GM21526 (cell line): ENCODE data around the gene VNN1.

Experiments
- ATAC-seq: cut with Tn5 transposase; IDR thresholded peaks from one replicate; pipeline ENCODE4 v1.9.1; 2021; ENCODE audit warnings: moderate library complexity; ENCODE audit not compliant: unreplicated experiment, low FRiP score

The VNN1 gene, protein sequence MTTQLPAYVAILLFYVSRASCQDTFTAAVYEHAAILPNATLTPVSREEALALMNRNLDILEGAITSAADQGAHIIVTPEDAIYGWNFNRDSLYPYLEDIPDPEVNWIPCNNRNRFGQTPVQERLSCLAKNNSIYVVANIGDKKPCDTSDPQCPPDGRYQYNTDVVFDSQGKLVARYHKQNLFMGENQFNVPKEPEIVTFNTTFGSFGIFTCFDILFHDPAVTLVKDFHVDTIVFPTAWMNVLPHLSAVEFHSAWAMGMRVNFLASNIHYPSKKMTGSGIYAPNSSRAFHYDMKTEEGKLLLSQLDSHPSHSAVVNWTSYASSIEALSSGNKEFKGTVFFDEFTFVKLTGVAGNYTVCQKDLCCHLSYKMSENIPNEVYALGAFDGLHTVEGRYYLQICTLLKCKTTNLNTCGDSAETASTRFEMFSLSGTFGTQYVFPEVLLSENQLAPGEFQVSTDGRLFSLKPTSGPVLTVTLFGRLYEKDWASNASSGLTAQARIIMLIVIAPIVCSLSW

DNA sequence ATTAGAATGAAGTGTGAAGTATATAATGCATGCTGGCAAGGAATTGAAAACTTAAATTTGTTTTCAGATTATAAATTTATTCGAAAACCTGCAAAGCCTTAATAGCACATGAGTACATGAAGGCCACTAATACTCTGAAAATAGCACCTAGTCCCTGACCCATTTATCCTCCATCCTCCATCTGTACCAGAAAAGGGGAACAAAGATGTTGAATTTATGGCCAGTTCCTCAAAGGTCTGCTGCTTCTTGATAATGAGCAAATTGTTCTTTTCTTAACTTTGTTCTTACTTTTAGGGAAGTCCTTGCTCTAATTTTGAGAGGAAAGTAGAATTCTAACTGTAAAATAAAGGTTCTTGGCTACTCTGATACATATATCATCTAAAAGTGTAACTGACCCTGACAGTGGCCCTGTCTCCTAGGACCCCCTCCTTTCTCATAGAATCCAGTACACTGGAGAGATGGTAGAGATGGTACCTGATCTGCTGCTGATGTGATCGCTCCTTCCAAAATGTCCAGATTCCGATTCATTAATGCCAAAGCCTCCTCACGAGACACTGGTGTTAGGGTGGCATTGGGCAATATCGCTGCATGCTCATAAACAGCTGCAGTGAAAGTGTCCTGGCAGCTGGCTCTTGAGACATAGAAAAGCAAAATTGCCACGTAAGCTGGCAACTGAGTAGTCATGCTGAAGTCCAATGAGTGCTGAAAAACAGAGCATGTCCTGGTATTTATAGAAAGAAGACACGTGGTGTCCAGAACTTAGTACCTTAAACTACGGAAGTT lies at the start of gene VNN1:
TSS of gene VNN1 (minus strand) at position 704 of the 783 bp plus-strand sequence. CDS start at position 684, 20 bp downstream.
- no peak for ATAC-seq

DNA sequence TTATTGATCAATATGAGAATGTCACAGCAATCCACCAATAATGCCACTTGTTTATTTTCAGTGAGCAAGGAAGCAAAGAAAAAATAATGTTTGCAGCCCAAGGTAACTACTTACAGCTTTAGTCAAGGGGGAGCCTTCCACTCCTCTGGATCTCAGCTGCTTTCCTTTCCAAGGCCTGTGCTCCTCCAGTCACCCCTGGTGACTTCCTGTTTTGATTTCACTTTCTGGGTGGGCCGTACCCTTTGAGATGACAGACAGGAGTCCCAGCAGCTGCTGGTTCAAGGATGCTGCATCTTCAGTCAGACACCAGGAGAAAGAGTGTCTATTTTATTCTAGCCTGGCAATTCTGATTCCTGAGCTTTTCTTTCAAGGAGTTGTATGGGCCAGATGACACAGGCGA lies 49.4 kb upstream of the VNN1 start:
- ATAC-seq = peak; percentile 88

DNA sequence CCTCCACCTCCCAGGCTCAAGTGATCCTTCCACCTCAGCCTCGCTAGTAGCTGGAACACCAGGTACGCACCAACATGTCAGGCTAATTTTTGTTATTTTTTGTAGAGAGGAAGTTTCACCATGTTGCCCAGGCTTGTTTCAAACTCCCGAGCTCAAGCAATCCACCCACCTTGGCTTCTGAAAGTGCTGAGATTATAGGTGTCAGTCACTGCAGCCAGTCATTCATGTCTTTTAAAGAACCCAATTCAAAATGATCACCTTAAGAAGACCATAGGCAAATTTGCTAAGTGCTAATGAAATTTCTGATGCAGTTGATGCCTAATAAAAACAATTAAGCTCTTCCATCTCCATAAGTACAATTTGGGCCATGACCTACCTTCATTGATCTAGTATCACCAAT lies 46.4 kb upstream of the VNN1 start:
- peak; percentile 60 for ATAC-seq

DNA sequence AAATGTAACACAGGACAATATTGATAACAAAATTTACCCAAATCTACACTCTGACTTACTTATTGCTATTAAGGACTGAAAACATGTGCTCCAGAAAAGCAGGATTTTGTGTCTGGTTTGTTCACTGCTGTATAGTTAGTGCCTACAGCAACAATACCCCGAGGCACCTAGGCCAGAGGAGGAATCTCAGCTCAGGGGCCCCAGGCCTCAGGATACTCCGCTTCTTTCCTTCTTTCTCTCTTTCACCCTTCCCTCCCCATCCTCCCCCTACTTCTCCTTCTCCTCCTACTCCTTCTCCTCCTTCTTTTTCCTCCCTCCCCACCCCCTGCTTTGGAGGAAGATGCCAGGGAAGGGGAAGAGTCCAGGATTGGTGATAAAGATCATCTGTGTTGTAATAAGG lies 44.8 kb upstream of the VNN1 start:
- no peak for ATAC-seq

DNA sequence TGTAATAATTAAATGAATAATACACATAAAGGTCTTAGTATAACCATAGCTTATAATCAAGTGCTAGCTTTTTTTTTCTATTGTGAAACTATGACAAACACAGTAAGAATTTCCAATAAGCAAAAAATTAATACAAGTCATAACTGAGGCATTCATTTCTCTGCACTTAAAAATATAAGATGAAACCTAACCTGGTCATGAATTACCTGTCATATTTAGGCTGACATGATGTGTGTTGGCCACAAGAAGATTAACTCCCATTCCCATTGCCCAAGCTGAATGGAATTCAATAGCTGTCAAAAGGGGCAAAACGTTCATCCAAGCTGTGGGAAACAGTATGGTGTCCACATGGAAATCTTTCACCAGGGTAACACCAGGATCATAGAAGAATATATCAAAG lies 38.4 kb upstream of the VNN1 start:
- ATAC-seq = no peak

DNA sequence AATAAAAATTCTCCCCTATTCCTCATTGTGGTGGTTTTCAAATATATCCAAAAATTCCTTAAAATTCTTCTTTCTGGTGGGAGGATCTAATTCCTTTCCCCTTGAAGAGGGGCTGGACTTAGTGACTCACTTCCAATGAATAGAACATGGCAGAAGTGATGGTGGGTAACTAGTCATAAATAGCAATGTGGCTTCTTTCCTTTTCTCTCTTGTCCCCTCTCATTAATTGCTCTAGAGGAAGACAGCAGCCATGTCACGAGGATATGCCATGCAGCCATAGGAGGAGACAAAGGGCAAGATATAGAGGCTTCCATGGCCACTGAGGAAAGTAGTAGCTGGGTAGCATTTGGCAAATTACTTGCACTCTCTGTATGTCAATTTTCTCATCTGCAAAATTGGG lies 38.0 kb upstream of the VNN1 start:
- no peak for ATAC-seq

DNA sequence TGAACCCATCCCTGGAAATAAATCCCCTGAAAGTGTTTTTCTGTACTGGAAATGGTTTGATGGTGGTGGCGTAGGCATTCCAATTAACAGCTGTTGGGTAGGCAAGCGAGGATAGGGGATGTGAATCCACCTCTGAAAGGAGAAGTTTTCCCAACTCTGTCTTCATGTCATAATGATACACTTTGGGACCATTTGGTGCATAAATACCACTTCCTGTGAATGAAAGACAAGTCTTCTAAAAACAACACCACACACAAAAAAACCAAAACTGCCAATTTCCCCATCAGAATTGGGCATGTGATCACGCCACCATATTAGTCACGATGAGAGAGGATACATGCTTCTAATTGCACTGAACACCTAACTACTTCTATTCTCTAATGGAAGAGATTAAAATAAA lies 37.5 kb upstream of the VNN1 start:
- ATAC-seq = peak; percentile 30

DNA sequence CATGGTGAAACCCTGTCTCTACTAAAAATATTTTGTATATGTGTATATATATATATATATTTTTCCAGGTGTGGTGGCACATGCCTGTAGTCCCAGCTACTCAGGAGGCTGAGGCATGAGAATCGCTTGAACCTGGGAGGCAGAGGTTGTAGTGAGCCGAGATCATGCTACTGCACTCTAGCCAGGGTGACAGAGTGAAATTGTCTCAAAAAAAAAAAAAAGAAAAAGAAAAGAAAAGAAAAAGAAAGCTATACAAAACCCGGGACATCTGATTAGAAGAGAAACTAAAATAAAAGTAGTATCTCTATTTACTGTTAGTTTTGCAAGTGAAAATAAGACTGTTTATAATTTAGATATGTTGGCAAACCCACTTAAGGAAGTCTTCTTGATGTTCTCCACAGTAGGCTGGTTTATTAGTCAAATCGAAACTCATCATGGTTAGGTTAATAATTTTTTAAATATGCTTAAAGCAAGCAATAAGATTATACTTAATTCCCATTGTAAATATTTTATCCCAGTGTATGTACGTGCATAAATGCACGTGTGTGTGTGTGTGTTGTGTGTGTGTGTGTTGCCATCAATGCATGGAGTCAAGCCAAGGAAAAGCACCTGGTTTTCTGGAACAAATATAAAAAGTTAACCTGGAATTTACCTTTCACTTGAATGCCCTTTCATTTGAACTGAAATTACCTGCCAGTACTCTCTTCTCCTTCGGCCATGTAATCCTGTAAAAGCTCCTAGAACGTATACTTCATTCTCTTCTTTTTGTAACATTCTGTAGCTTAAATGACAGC lies 36.8 kb upstream of the VNN1 start:
- peak; percentile 77 for ATAC-seq

DNA sequence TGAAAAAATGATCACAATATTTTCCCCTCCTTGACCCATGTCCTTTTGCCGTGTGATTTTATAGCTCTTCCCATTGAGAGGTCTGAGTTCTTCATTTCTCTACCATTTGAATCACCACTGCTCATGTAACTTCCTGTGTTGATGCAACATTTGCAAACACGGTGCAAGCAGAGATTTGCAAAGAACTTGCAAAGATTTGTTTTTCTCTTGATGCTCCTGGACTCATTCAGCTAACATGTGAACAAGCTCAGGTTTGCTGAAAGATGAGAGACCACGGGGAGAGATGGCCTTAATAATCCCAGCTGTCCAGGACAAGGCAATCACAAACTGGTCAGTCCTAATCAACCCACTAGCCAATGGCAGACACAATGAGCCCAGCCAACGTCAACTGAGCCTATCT lies 35.3 kb upstream of the VNN1 start:
- ATAC-seq = no peak

DNA sequence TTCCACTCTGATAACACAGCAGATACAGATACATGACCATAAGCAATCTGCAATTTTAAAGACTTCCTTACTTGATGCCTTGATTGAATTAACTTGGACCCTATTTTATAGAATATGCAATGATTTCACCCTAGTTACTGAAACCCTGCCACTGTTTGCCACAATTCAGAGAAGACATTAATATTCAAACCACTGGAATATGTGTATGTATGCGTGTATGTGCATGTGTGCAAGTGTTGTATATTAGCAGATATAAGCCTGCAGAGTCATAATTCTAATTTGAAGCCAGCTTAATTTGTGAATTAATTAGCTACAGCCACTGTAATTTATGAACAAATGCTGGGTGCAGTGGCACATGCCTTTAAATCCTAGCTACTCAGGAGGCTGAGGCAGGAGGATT lies 34.6 kb upstream of the VNN1 start:
- ATAC-seq = no peak

DNA sequence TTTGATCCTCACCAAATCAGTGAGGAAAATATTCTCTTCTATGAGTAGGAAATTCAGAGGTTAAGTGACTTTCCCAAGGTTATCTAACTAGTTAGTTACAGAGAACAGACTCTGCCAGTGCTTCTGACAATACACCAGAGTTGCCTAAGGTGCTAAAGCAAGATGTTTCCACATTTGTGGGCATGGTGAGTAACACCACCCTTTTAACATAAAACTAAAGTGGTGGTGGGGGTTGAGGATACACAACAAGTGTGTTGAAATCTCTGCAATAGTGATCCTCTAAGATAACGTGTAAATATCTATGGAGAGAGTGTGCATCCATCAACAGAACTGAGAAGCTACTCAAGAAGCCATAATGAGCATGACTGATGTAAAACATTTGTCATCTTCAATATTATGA lies 32.2 kb upstream of the VNN1 start:
- ATAC-seq = no peak

DNA sequence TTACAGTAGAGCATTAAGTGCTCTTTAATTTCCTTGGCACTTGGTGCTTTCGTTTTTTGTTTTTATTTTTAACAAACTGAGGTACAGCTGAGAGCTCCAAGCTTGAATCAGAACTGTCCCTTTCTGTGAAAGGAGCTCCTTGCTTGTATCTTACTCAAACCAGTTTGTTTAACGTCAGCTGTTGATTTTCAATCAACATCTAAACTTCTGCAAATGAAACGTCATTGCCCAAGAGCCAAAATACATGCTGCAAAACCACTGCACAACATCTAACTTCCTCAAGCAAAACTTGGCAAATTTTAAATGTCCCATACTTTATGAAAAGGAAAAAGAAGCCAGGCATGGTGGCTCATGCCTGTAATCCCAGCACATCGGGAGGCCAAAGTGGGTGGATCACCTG lies 28.6 kb upstream of the VNN1 start:
- ATAC-seq = no peak

DNA sequence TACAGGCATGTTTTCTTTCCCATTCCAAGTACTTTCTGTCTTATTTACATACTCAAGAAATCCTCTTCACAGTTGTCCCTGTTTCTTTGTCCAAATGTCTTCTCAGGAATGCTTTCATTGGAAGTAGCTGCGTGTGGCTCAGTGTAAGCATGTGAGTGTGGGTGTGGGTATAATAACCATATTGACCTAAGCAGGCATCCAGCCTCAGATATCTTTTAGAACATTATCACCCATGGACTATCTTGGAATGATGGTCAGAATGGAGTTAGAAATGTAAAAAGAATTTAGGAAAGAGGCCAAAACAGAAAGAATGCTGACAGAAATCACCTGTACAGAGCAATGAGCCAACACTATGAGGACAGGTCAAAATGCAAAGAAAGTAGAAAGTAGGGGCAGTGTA lies 27.4 kb upstream of the VNN1 start:
- ATAC-seq = no peak

DNA sequence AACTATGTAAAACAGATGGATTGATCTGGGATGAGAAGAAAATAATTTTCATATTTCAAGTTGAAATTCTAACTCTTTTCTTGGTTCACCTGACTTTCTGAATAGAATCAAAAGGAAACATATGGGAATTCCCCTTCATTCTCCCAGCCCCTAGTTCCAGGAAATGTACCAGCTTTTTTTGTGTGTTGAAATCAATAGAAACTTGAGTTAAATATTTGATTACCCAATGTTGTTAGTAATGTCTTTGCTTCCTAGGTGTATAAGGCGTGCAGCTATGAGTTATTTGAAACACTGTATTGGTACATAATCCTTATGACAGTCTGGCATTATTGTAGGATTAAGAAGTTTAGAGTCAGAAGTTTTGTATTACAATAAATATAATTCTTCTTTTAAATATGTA lies 22.4 kb upstream of the VNN1 start:
- no peak for ATAC-seq

DNA sequence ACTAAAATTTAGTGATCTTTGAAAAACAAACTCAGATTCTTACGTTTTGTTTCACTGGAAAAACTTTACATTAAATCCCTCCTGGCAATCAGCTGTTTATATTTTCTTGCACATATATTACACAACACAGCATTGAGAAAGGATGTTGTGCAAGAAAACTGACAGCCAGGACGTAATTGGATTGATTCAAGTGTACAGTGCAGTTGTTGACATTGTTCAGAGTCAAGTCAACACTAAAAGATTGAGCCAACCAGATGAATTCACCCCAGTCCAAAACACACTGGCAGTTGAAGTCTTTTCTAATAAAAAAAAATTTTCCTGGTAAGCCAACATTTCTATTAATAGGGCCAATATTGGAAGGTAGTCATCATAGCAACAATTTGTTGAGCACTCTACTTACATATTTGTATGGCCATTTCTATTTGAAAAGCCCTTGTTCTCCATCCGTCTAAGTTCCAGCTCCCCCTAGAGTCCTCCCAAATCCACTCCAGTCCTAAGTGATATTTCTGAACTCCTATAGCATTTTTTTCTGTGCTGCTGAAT lies 20.9 kb upstream of the VNN1 start:
- no peak for ATAC-seq

DNA sequence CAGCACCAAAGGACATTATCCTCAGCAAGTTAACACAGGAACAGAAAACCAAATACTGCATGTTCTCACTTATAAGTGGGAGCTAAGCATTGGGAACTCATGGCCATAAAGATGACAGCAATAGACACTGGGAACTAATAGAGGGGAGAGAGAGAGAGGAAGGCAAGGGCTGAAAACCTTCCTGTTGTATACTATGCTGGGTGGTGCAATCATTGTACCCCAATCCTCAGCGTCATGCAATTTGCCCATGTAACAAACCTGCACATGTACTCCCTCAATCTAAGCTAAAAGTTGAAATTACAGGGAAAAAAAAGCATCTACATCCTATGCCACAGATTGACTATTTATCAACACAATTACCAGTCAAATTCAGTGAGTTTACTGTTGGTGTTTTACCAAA lies 20.0 kb upstream of the VNN1 start:
- no peak for ATAC-seq

DNA sequence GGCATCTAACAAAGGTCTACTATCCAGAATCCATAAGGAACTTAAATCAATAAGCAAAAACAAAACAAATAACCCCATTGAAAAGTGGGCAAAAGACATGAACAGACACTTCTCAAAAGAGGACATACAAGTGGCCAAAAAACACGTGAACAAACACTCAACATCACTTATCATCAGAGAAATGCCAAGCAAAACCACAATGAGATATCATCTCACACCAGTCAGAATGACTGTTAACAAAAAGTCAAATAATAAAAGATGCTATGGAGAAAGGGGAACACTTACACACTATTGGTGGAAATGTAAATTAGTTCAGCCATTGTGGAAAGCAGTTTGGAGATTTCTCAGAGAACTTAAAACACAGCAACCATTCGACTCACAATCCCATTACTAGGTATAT lies 19.4 kb upstream of the VNN1 start:
- no peak for ATAC-seq

DNA sequence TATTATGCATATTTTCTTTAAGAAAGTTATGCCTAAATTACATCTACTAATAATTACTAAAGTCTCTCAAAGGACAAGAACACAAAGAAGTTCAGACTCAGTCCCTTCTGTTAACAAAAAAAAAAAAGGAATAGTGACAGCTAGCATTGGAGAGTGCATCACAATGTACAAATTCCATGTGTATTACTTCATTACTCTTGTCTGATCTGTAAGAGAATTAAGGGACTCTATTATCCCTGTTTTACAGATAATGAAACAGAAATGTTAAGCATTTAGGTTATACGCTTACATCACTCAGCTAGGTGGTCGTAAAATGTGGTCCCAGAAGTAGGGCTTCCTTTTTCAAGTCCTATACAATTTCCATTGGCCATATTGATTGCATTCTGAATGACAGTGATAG lies 17.2 kb upstream of the VNN1 start:
- no peak for ATAC-seq

DNA sequence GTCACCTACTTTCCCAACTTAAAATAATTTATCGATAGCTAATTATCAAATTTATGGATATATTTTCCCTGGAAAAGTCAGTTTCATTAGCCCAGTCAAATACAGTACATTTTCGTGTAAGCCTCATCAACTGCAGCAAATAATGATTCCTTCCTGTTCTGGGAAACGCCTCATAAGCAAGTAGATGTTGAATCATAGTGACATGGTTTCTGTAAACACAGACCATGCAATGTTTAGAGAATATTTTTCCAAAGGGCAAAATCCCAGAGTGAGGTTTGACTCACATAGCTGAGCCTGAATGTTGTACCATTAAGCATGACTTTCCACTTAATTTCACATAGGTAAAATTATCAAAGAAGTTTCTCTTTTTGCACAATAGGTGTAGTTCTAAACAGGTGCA lies 16.7 kb upstream of the VNN1 start:
- no peak for ATAC-seq

DNA sequence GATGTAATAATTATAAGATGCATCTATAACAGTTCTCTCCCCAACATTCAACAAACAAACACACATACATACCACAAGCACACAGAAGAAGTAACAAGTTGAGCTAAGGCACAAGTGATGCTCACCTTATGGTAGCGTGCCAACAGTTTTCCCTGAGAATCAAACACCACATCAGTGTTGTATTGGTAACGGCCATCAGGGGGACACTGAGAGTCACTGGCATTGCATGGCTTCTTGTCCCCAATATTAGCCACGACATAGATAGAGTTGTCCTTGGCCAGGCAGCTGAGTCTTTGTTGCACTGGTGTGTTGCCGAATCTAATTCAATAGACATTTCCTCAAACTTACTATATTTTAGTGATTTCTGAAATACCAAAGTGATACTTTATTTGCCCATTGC lies 14.8 kb upstream of the VNN1 start:
- no peak for ATAC-seq

DNA sequence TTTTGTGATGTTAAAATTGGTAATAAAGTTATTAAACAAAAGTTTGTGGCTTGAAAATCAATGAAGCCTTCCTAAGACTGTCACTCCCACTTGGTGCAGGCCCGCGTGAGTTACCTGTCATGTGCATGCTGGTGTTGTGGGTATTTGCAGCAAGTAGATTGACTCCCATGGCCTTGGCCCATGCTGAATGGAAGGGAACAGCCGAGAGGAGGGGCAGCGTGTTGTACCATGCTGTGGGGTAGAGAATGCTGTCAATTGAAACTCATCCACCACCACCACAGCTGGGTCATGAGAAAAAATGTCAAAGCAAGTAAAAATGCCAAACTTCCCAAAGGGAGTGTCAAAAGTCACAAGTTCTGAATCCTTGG lies 12.7 kb upstream of the VNN1 start:
- no peak for ATAC-seq
